Transverse colon (tissue), 4 donors: ENCODE data around the gene GLRX2. TPM values are rescaled to one million over a fixed set of nuclear protein-coding genes. Genes with fewer than 3 reads are reported as not detected.

Source experiments
- DNase-seq: peaks from one replicate; pipeline ENCODE4 v3.0.0-alpha.2; 2019
- H3K27ac ChIP-seq, 4 donors: fragments of 200-600 bp; sonication (generic); 2 replicates each; pipeline ENCODE4 v1.5.1; 2016 to 2018; ENCODE audit warnings: inconsistent platforms in 4 of 4
- H3K27me3 ChIP-seq: fragments of 200-600 bp; sonication (generic); 2 replicates; pipeline ENCODE4 v1.5.1; 2017; ENCODE audit warnings: inconsistent platforms
- H3K36me3 ChIP-seq, 4 donors: fragments of 200-600 bp; sonication (generic); 2 replicates each; pipeline ENCODE4 v1.5.1; 2017 to 2019; ENCODE audit warnings: inconsistent platforms in 4 of 4
- H3K4me1 ChIP-seq, 4 donors: fragments of 200-600 bp; sonication (generic); 2 replicates each; pipeline ENCODE4 v1.5.1; 2017 to 2020; ENCODE audit warnings: inconsistent platforms in 4 of 4
- H3K4me3 ChIP-seq, 4 donors: fragments of 200-600 bp; sonication (generic); 1 replicate in 1 of 4; 2 replicates in 3 of 4; pipeline versions ENCODE4 v1.5.1 to v1.6.1; 2017 to 2019; ENCODE audit warnings: inconsistent platforms in 4 of 4
- H3K9me3 ChIP-seq, 2 donors: fragments of 200-600 bp; sonication (generic); 2 replicates each; pipeline ENCODE4 v1.5.1; 2017 to 2019; ENCODE audit warnings: inconsistent platforms in 2 of 2
- CTCF ChIP-seq, 5 experiments: fragments of 200-600 bp in 3 of 5; fragments of 450-650 bp in 2 of 5; sonication (generic) in 3 of 5; IDR thresholded peaks; 1 replicate in 2 of 5; 2 replicates in 3 of 5; pipeline ENCODE4 v1.5.1; 2016 to 2017; ENCODE audit warnings: antibody characterized with exemption in 5 of 5, inconsistent platforms in 3 of 5, mild to moderate bottlenecking in 2 of 5, moderate library complexity in 1 of 5
- EP300 ChIP-seq: sonication (generic); formaldehyde crosslinking; IDR thresholded peaks from one replicate; pipeline ENCODE4 v1.6.1; 2017; ENCODE audit warnings: antibody characterized with exemption, low read depth
- POLR2A ChIP-seq: fragments of 450-650 bp; IDR thresholded peaks from one replicate; pipeline ENCODE4 v1.6.1; 2016; ENCODE audit warnings: antibody characterized with exemption, mild to moderate bottlenecking, moderate library complexity
- POLR2AphosphoS5 ChIP-seq, 3 donors: sonication (generic); formaldehyde crosslinking; IDR thresholded peaks; one replicate each; pipeline ENCODE4 v1.6.1; 2016; ENCODE audit warnings: antibody characterized with exemption in 3 of 3
- WGBS, 2 donors: methylation state at CpG; one replicate each; pipeline ENCODE4 v1.1.5; 2018; ENCODE audit warnings: low coverage in 1 of 2; 5-methylcytosine and 5-hydroxymethylcytosine counted together
- in situ Hi-C, 4 donors: fragments of 200-750 bp; cut with MboI; loops; one replicate each; pipeline versions ENCODE4 v1.15.0 to v1.15.1; 2017; ENCODE audit warnings: low sequenced_read_pairs in 3 of 4, low pct_ligation_motif_present in 1 of 4, low pct_unique_long_range_greater_than_20kb in 1 of 4
- intact Hi-C: fragments of 100-400 bp; cut with DNase I; formaldehyde crosslinking; loops from one replicate; pipeline ENCODE4 v1.15.1; 2023; ENCODE audit warnings: low total_unique reads
- total RNA-seq, 4 donors: library from RNA; depleted of rRNA; stranded (reverse); fragments of >200 nt; gene quantifications; one replicate each; pipeline ENCODE4 v1.1.0, GENCODE V29; 2016

Gene GLRX2, protein sequence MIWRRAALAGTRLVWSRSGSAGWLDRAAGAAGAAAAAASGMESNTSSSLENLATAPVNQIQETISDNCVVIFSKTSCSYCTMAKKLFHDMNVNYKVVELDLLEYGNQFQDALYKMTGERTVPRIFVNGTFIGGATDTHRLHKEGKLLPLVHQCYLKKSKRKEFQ
- total RNA-seq, result 1 to 10 TPM in 3 of 4 donors, under 1 TPM in 1; 0.40 to 8.3 (median 3.7) TPM

GRCh38 chr1:193104907-193105820 is at the start of gene GLRX2:
TSS of gene GLRX2 (minus strand) at chr1:193105414. CDS start at chr1:193105382, 32 bp downstream.
- in situ Hi-C loops, result loop anchor here in 1 of 4 donors (25.0 kb wide), 1 partner anchor 293 kb away; the partner anchor contains the start of gene RGS2
- WGBS, 2 donors, result 0 to 1% methylated on average over 1 to 40 of the region's 73 CpGs
- intact Hi-C loops, result loop anchor here (2.0 to 5.0 kb wide), 2 partner anchors 18 to 43 kb away; partner anchors contain the start of gene CDC73

DNA sequence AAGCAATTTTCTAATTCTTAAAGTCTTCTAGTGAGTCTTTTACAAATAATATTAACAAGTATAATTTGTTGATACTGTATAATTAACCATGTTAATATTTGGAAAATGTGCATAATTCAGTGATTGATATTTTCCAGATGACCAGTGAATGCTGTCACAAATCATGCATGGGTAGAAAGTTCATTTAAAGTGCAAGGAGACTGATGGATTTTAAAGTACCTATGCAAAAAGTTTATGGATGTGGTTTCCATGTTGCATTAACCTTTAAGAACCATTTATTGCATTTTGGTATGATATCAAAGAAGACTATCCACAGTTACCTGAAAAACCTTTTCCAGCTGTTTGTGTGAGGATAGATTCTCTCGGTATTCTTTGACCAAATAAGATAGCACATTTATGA is 39.8 kb upstream of the GLRX2 start:
- no peaks in the 10 kb centered on the region for H3K9me3 ChIP-seq

More at GRCh38 chr1:193104907-193105820, at the start of gene GLRX2:
- peak within 1 kb of the TSS; percentile 69 to 81 (median 76) for H3K4me3 ChIP-seq
- TF ChIP-seq EP300, result no peak
- TF ChIP-seq POLR2A, result peak; percentile 88
- TF ChIP-seq CTCF (IDR thresholded peaks at IDR 0.05), result peak in 1 of 5 experiments; percentile 11
- TF ChIP-seq POLR2AphosphoS5 (IDR thresholded peaks at IDR 0.05), result peak; percentile 74 to 90 (median 87)
- H3K36me3 ChIP-seq, result peaks cover 0 to 5% (median 2%) of the 10 kb centered on the region in 4 donors
- no peaks in the 10 kb centered on the region for H3K27me3 ChIP-seq
- peaks cover 8 to 20% (median 11%) of the 10 kb centered on the region in 4 donors for H3K4me1 ChIP-seq
- peak; percentile 89 for DNase-seq
- H3K9me3 ChIP-seq, result no peaks in the 10 kb centered on the region
- peak within 1 kb of the TSS; percentile 90 to 99 (median 98) for H3K27ac ChIP-seq

GRCh38 chr1:193144361-193144938 is 39.2 kb upstream of the GLRX2 start:
- DNase-seq, result no peak
- H3K27ac ChIP-seq, result no peak overlapping the region
- peaks cover 0 to 55% (median 9%) of the 10 kb centered on the region in 4 donors for H3K36me3 ChIP-seq
- no peaks in the 10 kb centered on the region for H3K9me3 ChIP-seq
- no peak overlapping the region for H3K4me3 ChIP-seq
- in situ Hi-C loops, result no loop called here
- TF ChIP-seq EP300, result no peak
- no peak for TF ChIP-seq CTCF (IDR thresholded peaks at IDR 0.05)
- no peak for TF ChIP-seq POLR2AphosphoS5 (IDR thresholded peaks at IDR 0.05)
- TF ChIP-seq POLR2A, result no peak
- H3K27me3 ChIP-seq, result no peaks in the 10 kb centered on the region
- WGBS, 2 donors, result 74 to 75% methylated on average over 5 of the region's 5 CpGs
- no peaks in the 10 kb centered on the region for H3K4me1 ChIP-seq
- intact Hi-C loops, result no loop called here

More for the DNA sequence above, 39.8 kb upstream of the GLRX2 start:
- no peak for TF ChIP-seq POLR2A
- no peak for TF ChIP-seq POLR2AphosphoS5 (IDR thresholded peaks at IDR 0.05)
- no peak for TF ChIP-seq EP300
- TF ChIP-seq CTCF (IDR thresholded peaks at IDR 0.05), result no peak
- Histone ChIP-seq H3K4me3 (no peak overlapping the region), H3K36me3 (peaks cover 0 to 55% (median 12%) of the 10 kb centered on the region in 4 donors), H3K27me3 (no peaks in the 10 kb centered on the region), H3K4me1 (no peaks in the 10 kb centered on the region), H3K27ac (no peak overlapping the region)
- no peak for DNase-seq
- intact Hi-C loops, result no loop called here
- WGBS, 2 donors, result 75 to 83% methylated on average over 1 of the region's 1 CpG
- in situ Hi-C loops, result no loop called here

- Histone ChIP-seq H3K27me3 (no peaks in the 10 kb centered on the region), H3K4me1 (no peaks in the 10 kb centered on the region), H3K36me3 (peaks cover 0 to 57% (median 5%) of the 10 kb centered on the region in 4 donors), H3K9me3 (no peaks in the 10 kb centered on the region), H3K4me3 (no peak overlapping the region), H3K27ac (no peak overlapping the region)
- in situ Hi-C loops (no loop called here), intact Hi-C loops (no loop called here)
- whole genome bisulfite sequencing, 2 donors, result 82 to 89% methylated on average over 1 of the region's 1 CpG
- no peak for DNase-seq
- TF ChIP-seq EP300, result no peak
- TF ChIP-seq CTCF (IDR thresholded peaks at IDR 0.05), result peak in 3 of 5 experiments; percentile 18 to 27 (median 26)
These were observed 38.1 kb upstream of the GLRX2 start for GRCh38 chr1:193143285-193143684.
